ENCODE results near the gene ATRIP. TPM values are rescaled to one million over a fixed set of nuclear protein-coding genes. Genes with fewer than 3 reads are reported as not detected.

ATRIP gene
- total RNA-seq, 2 experiments from 2014 or later = 16.3 to 24.5 TPM

- POLR2A ChIA-PET = no interaction called here
- DNase-seq (ENCODE audit: low spot score) = no peak
Observed at GRCh38 chr3:48428572-48429316, 17.8 kb upstream of the ATRIP start.

GRCh38 chr3:48429317-48429959 lies 17.1 kb upstream of the ATRIP start:
- Histone ChIP-seq H4K20me1 (ENCODE audit: insufficient read depth, low read length) (no peaks in the 10 kb centered on the region), H3K4me2 (ENCODE audit: low read length) (peak overlapping the region; percentile 91), H3K4me3 (ENCODE audit: low read depth, low read length, poor library complexity, severe bottlenecking) (peak overlapping the region; percentile 74), H3K9me2 (ENCODE audit: insufficient read depth, low read length) (no peaks in the 10 kb centered on the region), H3K27ac (ENCODE audit: low read depth, low read length, poor library complexity, severe bottlenecking) (no peak overlapping the region), H2AFZ (ENCODE audit: low read length) (peak overlapping the region; percentile 63), H3K79me2 (ENCODE audit: insufficient read depth, low read depth, low read length) (no peaks in the 10 kb centered on the region), H3K9me3 (ENCODE audit: low read length) (no peaks in the 10 kb centered on the region), H3K36me3 (ENCODE audit: insufficient read depth, low read length) (peaks cover 33% of the 10 kb centered on the region; the same call in 1 of the 2 replicates), H3K4me1 (ENCODE audit: insufficient read depth, low read length, poor library complexity, severe bottlenecking) (peaks cover 13% of the 10 kb centered on the region)
- TF ChIP-seq, protein P1, sequence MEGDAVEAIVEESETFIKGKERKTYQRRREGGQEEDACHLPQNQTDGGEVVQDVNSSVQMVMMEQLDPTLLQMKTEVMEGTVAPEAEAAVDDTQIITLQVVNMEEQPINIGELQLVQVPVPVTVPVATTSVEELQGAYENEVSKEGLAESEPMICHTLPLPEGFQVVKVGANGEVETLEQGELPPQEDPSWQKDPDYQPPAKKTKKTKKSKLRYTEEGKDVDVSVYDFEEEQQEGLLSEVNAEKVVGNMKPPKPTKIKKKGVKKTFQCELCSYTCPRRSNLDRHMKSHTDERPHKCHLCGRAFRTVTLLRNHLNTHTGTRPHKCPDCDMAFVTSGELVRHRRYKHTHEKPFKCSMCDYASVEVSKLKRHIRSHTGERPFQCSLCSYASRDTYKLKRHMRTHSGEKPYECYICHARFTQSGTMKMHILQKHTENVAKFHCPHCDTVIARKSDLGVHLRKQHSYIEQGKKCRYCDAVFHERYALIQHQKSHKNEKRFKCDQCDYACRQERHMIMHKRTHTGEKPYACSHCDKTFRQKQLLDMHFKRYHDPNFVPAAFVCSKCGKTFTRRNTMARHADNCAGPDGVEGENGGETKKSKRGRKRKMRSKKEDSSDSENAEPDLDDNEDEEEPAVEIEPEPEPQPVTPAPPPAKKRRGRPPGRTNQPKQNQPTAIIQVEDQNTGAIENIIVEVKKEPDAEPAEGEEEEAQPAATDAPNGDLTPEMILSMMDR (conservative IDR thresholded peaks at IDR 0.05; ENCODE audit: low read length) = no peak
- no peak for TF ChIP-seq EZH2phosphoT487 (IDR thresholded peaks at IDR 0.05; ENCODE audit: borderline replicate concordance, low read depth, low read length)
- ChIA-PET POLR2A (no interaction called here), CTCF (ENCODE audit: unreplicated experiment) (no interaction called here)
- BruUV-seq (replicated peaks) = no TSS peak
- peak; percentile 58 for DNase-seq (ENCODE audit: low spot score)
- intact Hi-C loops (cut with micrococcal nuclease; ENCODE audit: unreplicated experiment) = no loop called here

More at GRCh38 chr3:48428572-48429316, 17.8 kb upstream of the ATRIP start:
- Histone ChIP-seq H3K36me3 (ENCODE audit: insufficient read depth, low read length) (peaks cover 26% of the 10 kb centered on the region; the same call in 1 of the 2 replicates), H3K4me2 (ENCODE audit: low read length) (peak overlapping the region; percentile 91), H3K9me3 (ENCODE audit: low read length) (no peaks in the 10 kb centered on the region), H3K4me1 (ENCODE audit: insufficient read depth, low read length, poor library complexity, severe bottlenecking) (peaks cover 13% of the 10 kb centered on the region), H4K20me1 (ENCODE audit: insufficient read depth, low read length) (no peaks in the 10 kb centered on the region), H3K79me2 (ENCODE audit: insufficient read depth, low read depth, low read length) (no peaks in the 10 kb centered on the region), H2AFZ (ENCODE audit: low read length) (peak overlapping the region; percentile 63; the same call in 1 of the 2 replicates), H3K9me2 (ENCODE audit: insufficient read depth, low read length) (no peaks in the 10 kb centered on the region), H3K4me3 (ENCODE audit: low read depth, low read length, poor library complexity, severe bottlenecking) (peak overlapping the region; percentile 74), H3K27ac (ENCODE audit: low read depth, low read length, poor library complexity, severe bottlenecking) (no peak overlapping the region)
- CTCF ChIA-PET (ENCODE audit: unreplicated experiment) = no interaction called here
- no TSS peak for BruUV-seq (replicated peaks)
- TF ChIP-seq, protein P1 (conservative IDR thresholded peaks at IDR 0.05; ENCODE audit: low read length) = no peak
- TF ChIP-seq EZH2phosphoT487 (IDR thresholded peaks at IDR 0.05; ENCODE audit: borderline replicate concordance, low read depth, low read length) = no peak
- intact Hi-C loops (cut with micrococcal nuclease; ENCODE audit: unreplicated experiment) = no loop called here

Data from OCI-LY7 (cell line).